ENCODE measurements around the gene FAM222A. TPM values are rescaled to one million over a fixed set of nuclear protein-coding genes. Genes with fewer than 3 reads are reported as not detected.

The FAM222A gene
- total and polyA plus RNA-seq, 2 of the 4 experiments (the other 2 are of a cell fraction): under 0.01 to 0.32 TPM

DNA sequence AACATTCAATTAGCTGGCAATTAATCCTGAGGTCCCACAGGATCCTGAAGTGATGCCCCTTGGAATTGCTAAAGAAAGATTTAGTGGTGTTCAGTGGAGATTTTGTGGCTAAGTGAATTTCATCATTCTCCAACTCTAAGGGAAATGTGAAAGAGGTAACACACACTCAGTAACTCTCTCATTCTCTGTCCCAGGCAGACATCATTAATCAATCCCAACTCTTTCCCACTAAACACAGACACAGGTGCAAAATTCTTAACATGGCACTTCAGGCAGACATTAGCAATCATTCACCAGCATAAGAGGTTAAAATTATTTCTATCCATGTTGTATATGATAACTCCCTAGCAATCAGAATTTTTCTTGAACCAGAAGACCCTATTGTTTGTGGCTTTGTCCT is 79.4 kb downstream of the FAM222A start:
- intact Hi-C loops (cut with micrococcal nuclease) (no loop called here), dilution Hi-C loops (cut with HindIII; ENCODE audit: low sequenced_read_pairs, unreplicated experiment) (no loop called here), in situ Hi-C loops (cut with MboI; ENCODE audit: low sequenced_read_pairs) (no loop called here)
- H2BK120ac ChIP-seq (ENCODE audit: low read depth, low read length): no peak overlapping the region
- H3K4me3 ChIP-seq (ENCODE audit: insufficient read depth, low read depth, low read length): no peak overlapping the region
- no peak overlapping the region for H4K8ac ChIP-seq (ENCODE audit: low read depth in 2 of 2, low read length in 2 of 2)
- H4K5ac ChIP-seq (ENCODE audit: low read depth, low read length): no peak overlapping the region
- no peak overlapping the region for H3K23ac ChIP-seq (ENCODE audit: low read depth, low read length)
- H3K4me1 ChIP-seq (ENCODE audit: control insufficient read depth, insufficient read depth, low read length): no peaks in the 10 kb centered on the region
- no peak overlapping the region for H2BK15ac ChIP-seq (ENCODE audit: low read depth, low read length)
- ATAC-seq (ENCODE audit: low read depth) (no peak), DNase-seq (no peak)
- H2BK20ac ChIP-seq (ENCODE audit: low read depth, low read length): no peak overlapping the region
- no peak overlapping the region for H2AFZ ChIP-seq (replicated peaks; ENCODE audit: low read length, poor library complexity)
- H3K9me1 ChIP-seq (ENCODE audit: insufficient read depth, low read length): no peaks in the 10 kb centered on the region
- CTCF ChIA-PET: no interaction called here
- H3K9ac ChIP-seq (ENCODE audit: low read depth, low read length): no peak overlapping the region
- H3K56ac ChIP-seq (ENCODE audit: extremely low read depth, insufficient read depth, low read length): no peak overlapping the region
- no peaks in the 10 kb centered on the region for H3K79me1 ChIP-seq (ENCODE audit: low read depth in 1 of 2, low read length in 2 of 2)
- no peaks in the 10 kb centered on the region for H4K20me1 ChIP-seq (ENCODE audit: insufficient read depth, low read length)
- BruUV-seq (replicated peaks): no TSS peak
- no peaks in the 10 kb centered on the region for H3K27me3 ChIP-seq (ENCODE audit: control insufficient read depth, insufficient read depth, low read length)
- peaks cover 1% of the 10 kb centered on the region; the same call in 1 of the 2 replicates for H3K36me3 ChIP-seq (ENCODE audit: control insufficient read depth, insufficient read depth, low read length)
- H3K4ac ChIP-seq (ENCODE audit: low read depth, low read length): no peak overlapping the region
- H3K27ac ChIP-seq (ENCODE audit: insufficient read depth, low read length): no peak overlapping the region
- H3K4me2 ChIP-seq (ENCODE audit: low read depth, low read length): no peak overlapping the region
- TF ChIP-seq BHLHE40 (IDR thresholded peaks at IDR 0.05; ENCODE audit: low read depth, low read length): no peak
- TF ChIP-seq, protein P1, sequence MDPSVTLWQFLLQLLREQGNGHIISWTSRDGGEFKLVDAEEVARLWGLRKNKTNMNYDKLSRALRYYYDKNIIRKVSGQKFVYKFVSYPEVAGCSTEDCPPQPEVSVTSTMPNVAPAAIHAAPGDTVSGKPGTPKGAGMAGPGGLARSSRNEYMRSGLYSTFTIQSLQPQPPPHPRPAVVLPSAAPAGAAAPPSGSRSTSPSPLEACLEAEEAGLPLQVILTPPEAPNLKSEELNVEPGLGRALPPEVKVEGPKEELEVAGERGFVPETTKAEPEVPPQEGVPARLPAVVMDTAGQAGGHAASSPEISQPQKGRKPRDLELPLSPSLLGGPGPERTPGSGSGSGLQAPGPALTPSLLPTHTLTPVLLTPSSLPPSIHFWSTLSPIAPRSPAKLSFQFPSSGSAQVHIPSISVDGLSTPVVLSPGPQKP (IDR thresholded peaks at IDR 0.05; ENCODE audit: borderline replicate concordance, low read depth, low read length): no peak
- TF ChIP-seq CEBPB (IDR thresholded peaks at IDR 0.05; ENCODE audit: low read depth, low read length): no peak
- no peak for TF ChIP-seq RFX5 (IDR thresholded peaks at IDR 0.05; ENCODE audit: low read depth, low read length)
- no peak for TF ChIP-seq MAZ (IDR thresholded peaks at IDR 0.05; ENCODE audit: borderline replicate concordance, low read depth, low read length)
- no peak for TF ChIP-seq CHD1 (IDR thresholded peaks at IDR 0.05; ENCODE audit: low read depth, low read length)
- H4K91ac ChIP-seq (ENCODE audit: insufficient read depth, low read depth, low read length): no peak overlapping the region
- POLR2A ChIA-PET (ENCODE audit: unreplicated experiment): no interaction called here
- no peak overlapping the region for H2AK9ac ChIP-seq (replicated peaks; ENCODE audit: low read depth, low read length, poor library complexity)
- H3K14ac ChIP-seq (replicated peaks; ENCODE audit: low read depth, low read length): no peak overlapping the region
- no peak overlapping the region for H3K18ac ChIP-seq (ENCODE audit: low read depth, low read length)
- H3K9me3 ChIP-seq (ENCODE audit: control insufficient read depth, insufficient read depth, low read length): no peaks in the 10 kb centered on the region
- no peak overlapping the region for H2BK5ac ChIP-seq (ENCODE audit: low read depth, low read length, poor library complexity, severe bottlenecking)
- no peak overlapping the region for H2AK5ac ChIP-seq (ENCODE audit: low read depth, low read length)
